Neural progenitor cell (in vitro differentiated cells): ENCODE results near the gene TCOF1.

ENCODE experiments used
- CTCF ChIP-seq: fragments of 200-600 bp; sonication (generic); IDR thresholded peaks from 2 replicates; pipeline ENCODE4 v1.5.1; 2017; ENCODE audit warnings: antibody characterized with exemption, mild to moderate bottlenecking
- EZH2 ChIP-seq: fragments of 200-600 bp; sonication (generic); IDR thresholded peaks from 2 replicates; pipeline ENCODE4 v1.6.1; 2017; ENCODE audit warnings: antibody characterized with exemption, mild to moderate bottlenecking, moderate library complexity
- EZH2phosphoT487 ChIP-seq: fragments of 200-600 bp; sonication (generic); IDR thresholded peaks from 2 replicates; pipeline ENCODE4 v1.6.1; 2017; ENCODE audit warnings: antibody characterized with exemption

- no peak for TF ChIP-seq CTCF
- TF ChIP-seq EZH2, result no peak
- no peak for TF ChIP-seq EZH2phosphoT487
Observed at GRCh38 chr5:150333400-150333799, 24.1 kb upstream of the TCOF1 start.
